HG03520 (cell line): Measurements from ENCODE around the gene PGAM1.
"Not testable (repeated sequence)": the region's sequence is repeated elsewhere in the genome, so short reads cannot be mapped to it uniquely, and the experiment has no call there.

Source experiments
- ATAC-seq: cut with Tn5 transposase; IDR thresholded peaks from one replicate; pipeline ENCODE4 v1.9.1; 2021; ENCODE audit warnings: mild to moderate bottlenecking, moderate library complexity; ENCODE audit not compliant: unreplicated experiment

Gene PGAM1

DNA sequence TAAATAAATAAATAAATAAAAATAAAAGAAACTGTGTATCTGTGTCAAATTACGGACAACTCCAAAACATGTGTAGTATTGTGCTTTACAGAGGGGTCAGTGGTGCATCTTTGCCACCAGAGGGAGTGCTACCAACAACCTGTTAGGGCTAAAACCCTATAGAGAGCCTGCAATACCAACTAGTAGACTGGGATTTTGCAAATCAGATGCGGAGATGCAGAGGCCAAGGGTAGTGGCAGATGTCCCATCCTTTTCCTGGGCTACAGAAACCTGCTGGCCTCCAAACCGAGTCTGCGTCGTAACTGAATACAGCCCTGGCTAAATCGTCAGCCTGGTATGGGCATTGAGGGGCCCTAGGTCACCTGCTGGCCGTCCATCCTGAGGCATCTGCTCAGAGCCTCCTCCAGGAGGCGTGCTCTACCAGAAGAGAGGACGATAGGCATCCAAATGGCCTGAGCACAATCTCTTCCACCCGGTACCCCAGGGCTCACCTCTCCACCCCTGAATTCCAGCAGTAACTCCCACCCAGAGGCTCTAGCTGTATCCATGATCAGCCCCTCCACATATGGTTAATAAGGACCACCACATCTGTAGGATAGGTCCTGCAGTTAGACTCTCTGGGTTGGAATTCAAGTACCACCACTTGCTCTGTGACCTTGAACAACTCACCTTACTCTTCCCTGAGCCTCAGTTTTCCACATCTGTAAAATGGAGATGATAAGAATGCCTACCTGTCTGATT is 18.6 kb upstream of the PGAM1 start:
- peak; percentile 85 for ATAC-seq

DNA sequence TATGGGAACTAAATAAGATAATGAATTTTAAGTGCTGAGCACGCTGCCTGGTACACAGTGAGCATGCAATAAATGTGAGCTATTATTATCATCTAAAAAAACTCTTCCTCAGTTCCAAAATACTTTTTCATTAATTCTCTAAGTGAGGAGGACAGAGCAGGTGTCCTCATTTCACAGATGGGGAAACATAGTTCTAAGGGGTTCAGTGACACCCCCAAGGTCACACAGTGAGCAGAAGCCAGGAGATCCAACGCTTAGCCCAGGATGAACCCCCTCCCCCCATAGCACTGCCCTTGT is 18.1 kb upstream of the PGAM1 start:
- no peak for ATAC-seq

DNA sequence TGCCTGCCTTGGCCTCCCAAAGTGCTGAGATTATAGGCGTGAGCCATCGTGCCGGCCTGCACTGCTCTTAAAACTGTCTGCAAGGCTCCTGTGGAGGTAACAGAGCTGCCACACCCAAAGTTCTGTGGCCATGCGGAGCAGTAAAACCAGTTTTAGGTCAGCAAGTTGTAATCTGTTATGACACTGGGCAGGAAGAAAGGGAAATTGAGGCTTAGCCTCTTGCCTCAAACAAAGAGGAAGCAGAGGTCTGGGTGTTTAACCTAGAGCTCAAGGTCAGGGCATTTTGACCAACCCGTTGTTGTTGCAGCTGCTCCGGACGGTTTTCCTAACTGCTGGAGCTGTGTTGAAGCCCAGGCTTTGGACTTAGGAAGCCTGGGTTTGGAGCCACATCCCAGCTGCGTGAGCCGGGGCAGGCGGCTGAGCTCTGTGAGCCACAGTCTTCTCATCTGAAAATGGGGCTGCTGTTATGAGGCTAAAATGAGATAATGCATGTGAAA is 17.4 kb upstream of the PGAM1 start:
- no peak for ATAC-seq

DNA sequence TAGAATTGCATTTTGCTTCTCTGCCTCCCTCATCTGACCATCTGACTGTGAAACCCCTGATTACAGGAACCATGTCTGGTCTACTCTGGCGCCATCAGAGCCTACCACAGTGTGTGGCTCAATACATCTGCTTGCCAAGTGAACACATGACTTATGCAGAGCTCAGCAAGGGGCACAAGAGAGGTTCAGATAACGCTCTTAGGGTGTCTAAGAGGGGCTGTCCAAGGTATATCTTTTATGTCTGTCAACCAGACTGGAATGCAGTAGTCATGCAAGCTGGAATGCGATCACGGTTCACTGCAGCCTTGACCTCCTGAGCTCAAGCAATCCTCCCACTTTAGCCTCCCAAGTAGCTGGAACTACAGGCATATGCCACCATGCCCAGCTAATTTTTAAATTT is 14.6 kb upstream of the PGAM1 start:
- ATAC-seq: no peak

DNA sequence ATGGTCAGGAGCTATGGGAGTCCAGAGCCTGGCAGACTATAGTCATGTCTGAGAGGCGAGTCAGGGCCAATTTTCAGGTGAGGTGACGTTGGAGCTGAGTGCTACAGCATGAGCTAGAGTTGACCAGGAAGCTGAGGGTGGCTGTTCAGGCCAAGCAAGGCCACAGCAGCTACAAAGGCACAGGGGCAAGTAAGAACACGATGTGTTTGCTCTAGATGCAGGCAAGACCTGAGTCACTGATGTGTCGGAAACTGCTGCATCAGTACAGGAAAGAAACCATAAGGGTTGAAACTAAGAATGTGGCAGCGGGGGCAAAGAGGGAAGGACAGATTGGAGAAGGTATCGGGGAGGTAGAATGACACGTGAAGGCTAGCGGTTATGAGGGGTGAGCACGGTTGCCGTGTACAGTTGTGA is 13.1 kb upstream of the PGAM1 start:
- ATAC-seq: no peak

DNA sequence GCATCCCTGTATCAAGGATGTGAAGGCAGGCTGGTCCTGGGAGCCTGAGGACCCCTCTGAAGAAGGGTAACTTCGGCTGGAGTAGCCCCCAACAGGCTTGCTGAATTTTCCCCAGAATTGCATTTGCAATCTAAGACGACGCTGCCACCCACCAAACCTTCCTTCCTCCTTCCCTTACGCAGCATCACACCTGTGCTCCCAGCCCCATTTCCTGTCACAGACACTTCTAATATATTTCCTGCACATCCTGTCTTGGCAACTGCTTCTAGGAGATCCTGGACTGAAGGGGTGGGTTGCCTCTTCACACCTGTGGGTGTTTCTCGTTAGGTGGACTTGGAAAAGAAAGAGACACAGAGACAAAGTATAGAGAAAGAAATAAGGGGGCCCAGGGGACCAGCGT is 9.4 kb upstream of the PGAM1 start:
- ATAC-seq: no peak

DNA sequence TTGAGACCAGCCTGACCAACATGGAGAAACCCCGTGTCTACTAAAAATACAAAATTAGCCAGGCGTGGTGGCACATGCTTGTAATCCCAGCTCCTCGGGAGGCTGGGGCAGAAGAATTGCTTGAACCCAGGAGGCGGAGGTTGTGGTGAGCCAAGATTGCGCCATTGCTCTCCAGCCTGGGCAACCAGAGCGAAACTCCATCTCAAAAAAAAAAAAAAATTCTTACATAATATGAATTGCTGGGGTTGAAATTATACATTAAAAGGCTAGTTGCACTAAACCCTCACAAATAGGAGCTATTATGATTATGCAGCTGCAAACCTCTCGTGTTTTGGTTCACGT is 2.3 kb upstream of the PGAM1 start:
- ATAC-seq: not testable (repeated sequence)

DNA sequence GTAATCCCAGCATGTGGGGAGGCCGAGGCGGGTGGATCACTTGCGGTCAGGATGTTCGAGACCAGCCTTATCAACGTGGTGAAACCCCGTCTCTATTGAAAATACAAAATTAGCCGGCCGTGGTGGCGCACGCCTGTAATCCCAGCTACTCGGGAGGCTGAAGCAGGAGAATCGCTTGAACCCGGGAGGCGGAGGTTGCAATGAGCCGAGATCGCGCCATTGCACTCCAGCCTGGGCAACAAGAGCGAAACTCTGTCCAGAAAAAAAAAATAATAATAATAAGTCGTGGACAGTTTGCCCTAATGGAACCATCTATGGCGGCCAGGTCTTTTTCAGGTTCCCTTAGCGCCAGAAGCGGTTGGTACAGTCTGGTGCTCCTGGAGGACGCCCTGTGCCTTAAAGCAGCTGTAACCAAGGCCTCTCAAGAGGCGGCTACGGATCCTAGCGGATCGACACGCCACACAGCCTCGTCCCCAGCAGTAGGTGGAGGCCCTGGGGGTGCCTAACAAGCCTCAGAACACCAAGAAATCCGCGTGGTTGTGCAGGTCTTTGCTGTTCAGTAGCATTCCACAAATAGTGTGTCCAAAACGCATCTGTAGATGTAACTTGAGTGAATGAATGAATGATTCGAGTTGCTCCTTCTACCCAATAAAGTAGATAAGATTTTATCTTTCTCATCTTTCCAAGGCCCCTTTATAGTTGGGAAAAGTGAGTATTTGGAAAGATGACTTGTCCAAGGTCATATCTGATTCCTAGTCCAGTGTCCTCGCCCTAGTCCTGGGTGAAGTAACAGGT is 982 bp downstream of the PGAM1 start:
- no peak for ATAC-seq

DNA sequence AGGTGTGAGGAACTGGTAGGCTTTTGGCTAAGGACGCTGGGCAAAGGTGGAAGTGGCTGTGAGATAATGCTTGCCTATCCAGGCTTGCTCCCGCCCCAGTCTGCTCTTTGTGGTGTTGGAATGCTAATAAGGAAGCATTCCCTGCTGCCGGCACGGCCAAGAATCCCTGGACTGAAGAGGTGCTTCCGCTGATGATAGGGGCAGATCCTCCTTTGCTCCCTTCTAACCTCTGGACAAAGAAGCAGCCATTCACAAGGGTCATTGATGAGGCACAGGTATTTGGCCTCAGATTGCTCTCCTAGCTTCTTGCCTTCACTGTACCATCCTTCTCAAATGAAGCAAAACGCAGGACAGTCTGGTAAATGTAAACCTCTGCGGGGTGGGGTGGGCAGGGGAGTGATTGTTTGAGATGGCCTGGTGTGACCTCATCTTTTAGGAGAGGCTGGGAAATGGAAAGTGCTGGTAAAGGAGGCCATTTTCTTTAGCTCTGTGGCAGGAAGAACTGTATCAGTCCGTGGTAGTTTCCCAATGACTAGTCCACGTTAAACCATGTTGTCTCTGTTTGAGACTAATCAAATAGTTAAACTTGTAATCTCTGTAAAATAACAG is 1.7 kb downstream of the PGAM1 start:
- ATAC-seq: no peak

DNA sequence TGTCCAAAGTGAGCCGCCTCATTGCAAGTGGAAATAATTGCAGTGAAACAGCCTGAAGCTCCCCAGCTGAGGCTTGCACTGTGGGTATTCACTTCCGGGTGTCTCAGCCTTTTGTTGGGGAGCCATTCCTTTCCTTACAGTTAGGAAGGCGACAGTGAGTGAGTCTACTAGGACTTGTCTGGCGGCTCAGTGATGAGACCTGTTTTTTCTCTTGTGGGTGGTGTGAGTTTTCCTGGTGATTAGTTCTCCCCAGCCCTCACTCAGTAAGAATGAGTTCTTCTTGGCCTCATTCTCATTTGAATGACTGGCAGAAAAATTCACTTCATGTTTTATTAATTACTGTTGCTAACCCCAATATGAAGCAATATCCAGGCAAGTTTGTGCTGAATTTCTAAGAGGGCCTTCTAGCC is 2.6 kb downstream of the PGAM1 start:
- ATAC-seq: no peak

DNA sequence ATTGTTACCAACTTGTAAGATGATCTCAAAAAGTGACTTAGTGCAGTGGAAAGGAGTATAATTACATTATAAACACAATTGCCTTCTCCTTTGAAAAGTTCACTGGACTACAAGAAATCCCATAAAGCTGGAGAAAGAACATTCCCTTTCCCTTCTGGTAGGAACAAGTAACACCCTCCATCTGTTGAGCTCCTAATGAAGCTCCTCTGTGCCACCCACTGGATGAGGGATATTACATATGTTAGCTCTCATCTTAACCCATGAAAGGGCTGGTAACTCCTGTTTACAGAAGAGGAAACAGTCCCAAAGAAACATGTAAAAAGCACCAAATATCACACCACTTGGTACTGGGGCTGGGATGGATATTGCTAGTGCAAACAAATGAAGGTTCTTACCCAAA is 8.1 kb downstream of the PGAM1 start:
- ATAC-seq: no peak

DNA sequence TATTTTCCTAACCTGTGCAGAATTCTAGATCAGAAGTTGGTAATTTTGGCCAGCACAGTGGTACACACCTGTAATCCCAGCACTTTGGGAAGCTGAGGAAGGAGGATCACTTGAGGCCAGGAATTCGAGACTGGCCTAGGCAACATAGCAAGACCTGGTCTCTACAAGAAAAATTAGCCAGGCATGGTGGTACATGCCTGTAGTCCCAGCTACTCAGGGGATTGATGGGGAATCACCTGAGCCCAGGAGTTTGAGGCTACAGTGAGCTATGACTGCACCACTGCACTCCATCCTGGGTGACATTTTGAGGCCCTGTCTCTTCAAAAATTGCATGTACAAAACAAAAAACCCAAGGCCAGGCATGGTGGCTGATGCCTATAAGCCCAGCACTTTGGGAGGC is 8.6 kb downstream of the PGAM1 start:
- ATAC-seq: no peak

DNA sequence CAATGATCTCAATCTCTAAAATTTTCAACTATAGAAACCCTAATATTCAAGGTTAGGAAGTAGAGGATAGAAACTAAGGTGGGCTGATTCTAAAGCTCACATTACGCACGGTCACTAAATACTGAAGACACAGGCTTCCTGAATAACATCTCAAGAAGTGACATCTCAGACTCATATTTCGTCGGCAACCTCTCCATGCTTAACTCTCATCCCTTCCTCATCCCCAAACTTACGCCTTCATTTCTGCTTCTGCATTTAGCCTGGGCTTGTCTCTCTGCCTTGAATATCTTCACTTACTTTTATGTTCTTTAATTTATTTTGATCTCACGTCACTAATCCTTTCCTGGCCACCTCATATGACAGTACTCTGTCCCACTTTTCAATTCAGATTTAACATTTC is 9.2 kb downstream of the PGAM1 start:
- no peak for ATAC-seq

DNA sequence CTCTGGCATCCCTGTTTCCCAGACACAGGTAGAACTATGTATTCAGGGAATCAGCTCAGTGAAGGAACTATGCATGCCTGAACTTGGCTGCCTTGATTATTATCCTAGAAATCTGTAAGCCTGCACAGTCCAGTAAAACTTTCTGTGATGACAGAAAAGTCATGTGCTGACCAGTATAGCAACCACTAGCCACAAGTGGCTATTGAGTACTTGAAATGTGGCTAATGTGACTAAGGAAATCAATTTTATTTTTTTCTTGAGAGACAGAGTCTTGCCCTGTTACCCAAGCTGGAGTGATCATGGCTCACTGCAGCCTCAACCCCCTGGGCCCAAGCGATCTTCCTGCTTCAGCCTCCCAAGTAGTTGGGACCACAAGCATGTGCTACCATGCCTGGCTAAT is 16.3 kb downstream of the PGAM1 start:
- ATAC-seq: no peak

DNA sequence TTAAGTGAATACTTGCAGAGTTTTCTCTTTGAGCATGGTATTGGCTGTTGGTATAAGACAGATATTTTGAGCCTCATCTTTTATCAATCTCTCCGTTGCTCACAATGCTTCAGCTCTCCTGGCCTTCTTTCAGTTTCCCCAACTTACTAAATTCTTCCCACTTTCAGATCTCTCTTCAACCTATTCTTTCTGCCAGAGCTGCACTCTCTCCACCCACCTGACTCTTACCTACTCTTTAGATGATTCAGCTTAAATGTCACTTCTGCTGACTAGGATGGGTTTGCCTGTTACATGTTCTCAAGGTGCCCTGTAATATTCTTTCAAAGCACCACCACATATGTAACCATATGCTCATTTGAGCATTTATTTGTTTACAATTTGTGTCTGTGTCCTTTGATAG is 18.2 kb downstream of the PGAM1 start:
- ATAC-seq: no peak

DNA sequence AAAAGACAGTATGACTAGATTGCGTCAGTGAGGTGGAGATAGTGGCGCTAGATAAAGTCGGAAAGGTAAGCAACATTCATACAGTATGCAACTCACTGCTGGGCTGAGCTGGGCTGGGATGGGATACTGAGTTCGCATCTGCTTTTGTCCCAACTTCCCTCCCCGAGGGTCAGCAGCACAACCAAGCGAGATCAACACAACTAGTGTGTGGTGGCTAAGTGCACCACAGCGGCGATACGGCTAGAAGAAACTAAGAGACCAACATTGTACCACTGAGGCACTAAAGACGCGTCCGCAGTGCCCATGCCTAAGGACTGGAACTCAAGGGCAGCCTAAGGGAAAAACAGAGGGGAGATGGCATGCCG is 19.3 kb downstream of the PGAM1 start:
- no peak for ATAC-seq

DNA sequence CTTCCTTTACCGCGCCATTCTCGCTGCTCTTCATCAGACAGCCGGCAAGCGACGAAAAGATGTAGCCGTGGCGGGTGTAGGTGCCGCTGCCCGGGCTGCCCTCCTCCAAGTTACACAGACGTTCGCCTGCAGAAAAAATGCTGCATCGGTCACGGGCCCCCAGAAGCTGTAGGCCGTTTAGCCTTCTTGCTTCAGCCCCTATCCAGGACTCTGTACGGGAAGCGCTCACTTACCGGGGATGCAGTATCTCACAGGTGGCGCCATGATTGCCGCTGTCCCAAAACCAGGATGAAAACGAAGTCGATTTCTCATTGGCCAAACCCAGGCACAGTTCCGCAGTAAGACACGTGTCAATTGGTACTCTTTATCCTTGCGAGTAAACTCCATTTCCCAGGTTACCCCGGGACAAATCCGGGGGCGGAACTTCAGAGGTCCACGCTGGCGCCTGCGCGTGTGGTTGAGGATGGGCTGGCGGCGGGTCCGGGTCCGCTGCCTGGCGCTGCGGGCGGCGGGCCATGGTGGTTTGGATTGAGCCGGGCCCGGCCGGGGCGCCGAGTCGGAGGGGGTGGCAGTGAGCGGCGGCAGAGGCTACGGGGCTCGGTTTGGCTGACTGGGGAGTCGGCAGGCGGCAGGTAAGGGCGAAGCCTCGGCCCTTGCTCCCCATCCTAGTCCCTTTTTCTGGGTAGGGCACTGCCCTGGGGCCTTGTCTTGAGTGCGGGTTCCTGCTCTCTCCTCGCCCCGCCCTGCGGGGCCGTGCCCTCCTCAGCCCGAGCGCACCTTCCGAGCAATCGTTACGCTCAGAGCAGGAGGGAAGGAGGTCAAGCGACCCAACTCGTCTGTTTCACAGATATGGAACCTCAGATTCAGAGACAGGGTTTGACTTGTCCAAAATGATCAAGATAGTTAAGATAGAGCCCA is 20.0 kb downstream of the PGAM1 start, which contains the start of the genes EXOSC1 and ZDHHC16:
TSS of gene EXOSC1 (minus strand) at position 285 of the 918 bp plus-strand sequence. CDS start at position 264, 21 bp downstream.
TSS of gene ZDHHC16 (plus strand) at position 454 of the 918 bp plus-strand sequence. CDS start 5,501 bp downstream, outside the sequence.
- peak; percentile 91 for ATAC-seq

DNA sequence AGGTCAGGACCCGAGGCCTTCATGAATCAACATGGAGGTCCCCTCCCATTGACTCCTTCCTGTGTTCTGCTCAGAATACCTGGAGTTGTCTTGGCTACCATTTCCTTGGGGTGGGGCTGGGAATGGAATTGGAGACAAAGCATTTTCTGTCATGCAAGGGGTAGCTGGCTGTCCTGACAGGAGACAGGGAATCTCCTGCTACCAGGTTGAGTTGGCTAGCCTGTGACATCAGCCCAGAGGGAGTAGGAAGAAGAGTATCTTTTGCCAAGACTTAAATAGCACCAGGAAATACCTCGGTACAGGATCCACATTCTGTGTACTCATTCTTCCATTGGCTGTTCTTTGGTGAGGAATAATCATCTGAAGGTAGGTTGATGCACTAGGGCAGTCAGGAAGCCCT is 24.8 kb downstream of the PGAM1 start:
- no peak for ATAC-seq

DNA sequence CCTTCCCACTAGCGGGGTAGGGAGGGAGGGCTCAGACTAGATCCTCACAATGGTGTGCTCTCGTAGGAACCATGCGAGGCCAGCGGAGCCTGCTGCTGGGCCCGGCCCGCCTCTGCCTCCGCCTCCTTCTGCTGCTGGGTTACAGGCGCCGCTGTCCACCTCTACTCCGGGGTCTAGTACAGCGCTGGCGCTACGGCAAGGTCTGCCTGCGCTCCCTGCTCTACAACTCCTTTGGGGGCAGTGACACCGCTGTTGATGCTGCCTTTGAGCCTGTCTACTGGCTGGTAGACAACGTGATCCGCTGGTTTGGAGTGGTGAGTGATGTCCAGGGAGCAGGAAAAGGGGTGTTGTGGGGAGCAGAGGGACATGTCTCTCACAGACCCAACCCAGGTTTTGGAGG is 25.6 kb downstream of the PGAM1 start:
- no peak for ATAC-seq

DNA sequence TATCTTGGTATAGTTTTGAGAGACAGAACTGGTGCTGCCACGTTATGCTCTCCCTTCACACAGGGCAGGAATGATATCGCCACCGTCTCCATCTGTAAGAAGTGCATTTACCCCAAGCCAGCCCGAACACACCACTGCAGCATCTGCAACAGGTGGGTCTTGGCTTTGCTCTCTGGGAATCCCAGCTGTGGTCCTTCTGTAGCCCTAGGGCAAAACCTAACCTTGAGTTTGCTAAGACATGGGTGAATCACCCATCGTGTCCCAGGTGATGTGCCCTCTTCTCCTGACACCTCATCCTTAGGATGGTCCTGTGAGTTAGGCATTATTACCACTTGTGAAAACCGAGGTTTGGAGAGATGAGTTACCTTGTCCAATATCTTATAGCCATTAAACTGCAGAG is 26.4 kb downstream of the PGAM1 start:
- ATAC-seq: no peak
